Measurements from ENCODE around the gene UIMC1.
A peak's percentile ranks its signal among the peaks of the same experiment; 100 is the strongest.

Gene UIMC1

GRCh38 chr5:176952531-176953193 lies 53.9 kb downstream of the UIMC1 start:
- DNase-seq (ENCODE audit: low spot score), result no peak

- no peak for DNase-seq (ENCODE audit: low spot score)
Observed at GRCh38 chr5:176948458-176948857, 58.1 kb downstream of the UIMC1 start.

GRCh38 chr5:176947847-176948246 lies 58.7 kb downstream of the UIMC1 start:
- no peak for DNase-seq (ENCODE audit: low spot score)

GRCh38 chr5:176944268-176944667 lies 62.3 kb downstream of the UIMC1 start:
- DNase-seq (ENCODE audit: low spot score), result no peak

- no peak for DNase-seq (ENCODE audit: low spot score)
Observed at GRCh38 chr5:176943816-176944215, 62.8 kb downstream of the UIMC1 start.

- DNase-seq (ENCODE audit: low spot score), result no peak
Observed at GRCh38 chr5:176941951-176942350, 64.6 kb downstream of the UIMC1 start.

GRCh38 chr5:176938472-176938871 lies 68.1 kb downstream of the UIMC1 start:
- DNase-seq (ENCODE audit: low spot score), result no peak

GRCh38 chr5:176935017-176935416 lies 71.6 kb downstream of the UIMC1 start:
- no peak for DNase-seq (ENCODE audit: low spot score)

GRCh38 chr5:176934309-176934930 lies 72.2 kb downstream of the UIMC1 start:
- no peak for DNase-seq (ENCODE audit: low spot score)

GRCh38 chr5:176929654-176930053 lies 76.9 kb downstream of the UIMC1 start:
- DNase-seq (ENCODE audit: low spot score), result no peak

GRCh38 chr5:176927562-176927961 lies 79.0 kb downstream of the UIMC1 start:
- DNase-seq (ENCODE audit: low spot score), result no peak

GRCh38 chr5:176922817-176923216 lies 83.8 kb downstream of the UIMC1 start:
- peak; percentile 23 for DNase-seq (ENCODE audit: low spot score)

GRCh38 chr5:176921714-176922113 lies 84.9 kb downstream of the UIMC1 start:
- no peak for DNase-seq (ENCODE audit: low spot score)

GRCh38 chr5:176918613-176919012 lies 88.0 kb downstream of the UIMC1 start:
- no peak for DNase-seq (ENCODE audit: low spot score)

GRCh38 chr5:176916337-176916736 lies 90.2 kb downstream of the UIMC1 start:
- no peak for DNase-seq (ENCODE audit: low spot score)

GRCh38 chr5:176915906-176916305 lies 90.7 kb downstream of the UIMC1 start:
- DNase-seq (ENCODE audit: low spot score), result no peak

GRCh38 chr5:176912115-176912514 lies 94.5 kb downstream of the UIMC1 start:
- DNase-seq (ENCODE audit: low spot score), result no peak

GRCh38 chr5:176908675-176909368 lies 97.8 kb downstream of the UIMC1 start:
- DNase-seq (ENCODE audit: low spot score), result no peak

GRCh38 chr5:176906796-176907195 lies 99.8 kb downstream of the UIMC1 start:
- no peak for DNase-seq (ENCODE audit: low spot score)

- DNase-seq (ENCODE audit: low spot score), result no peak
Observed at GRCh38 chr5:176906126-176906525, 100.5 kb downstream of the UIMC1 start.

- DNase-seq (ENCODE audit: low spot score), result no peak
Observed at GRCh38 chr5:176904276-176904675, 102.3 kb downstream of the UIMC1 start.

- no peak for DNase-seq (ENCODE audit: low spot score)
Observed at GRCh38 chr5:176902911-176903664, 103.5 kb downstream of the UIMC1 start.
